MM.1S (cell line): ENCODE data around the gene NR2E1.

ENCODE experiments used
- DNase-seq: peaks from one replicate; pipeline ENCODE4 v3.0.0-alpha.2; 2015
- H2AFZ ChIP-seq: fragments of 300-600 bp; sonication (generic); 2 replicates; pipeline ENCODE4 v1.6.0; 2016; ENCODE audit warnings: antibody characterized with exemption, low read length
- H3F3A ChIP-seq: fragments of 300-600 bp; sonication (generic); 2 replicates; pipeline ENCODE4 v1.6.1; 2016; ENCODE audit warnings: mild to moderate bottlenecking, antibody characterized with exemption, low read length, moderate library complexity, mixed read lengths; ENCODE audit not compliant: insufficient read depth
- H3K27ac ChIP-seq: fragments of 300-600 bp; sonication (generic); 2 replicates; pipeline ENCODE4 v1.5.1; 2016; ENCODE audit warnings: mild to moderate bottlenecking, low read length
- H3K27me3 ChIP-seq: fragments of 300-600 bp; sonication (generic); replicated peaks from 2 replicates; pipeline ENCODE4 v1.6.0; 2016; ENCODE audit warnings: low read length; ENCODE audit not compliant: insufficient read depth
- H3K36me3 ChIP-seq: fragments of 300-600 bp; sonication (generic); replicated peaks from 2 replicates; pipeline ENCODE4 v1.6.1; 2016; ENCODE audit warnings: mild to moderate bottlenecking, low read length, mixed read lengths; ENCODE audit not compliant: insufficient read depth
- H3K4me1 ChIP-seq: fragments of 300-600 bp; sonication (generic); 2 replicates; pipeline ENCODE4 v1.6.1; 2016; ENCODE audit warnings: low read length, mixed read lengths
- H3K4me2 ChIP-seq: fragments of 300-600 bp; sonication (generic); 2 replicates; pipeline ENCODE4 v1.6.0; 2016; ENCODE audit warnings: low read depth, low read length
- H3K4me3 ChIP-seq: fragments of 300-600 bp; sonication (generic); 2 replicates; pipeline ENCODE4 v1.5.1; 2016; ENCODE audit warnings: low read length, mixed read lengths
- H3K79me2 ChIP-seq: fragments of 300-600 bp; sonication (generic); 2 replicates; pipeline ENCODE4 v1.6.1; 2016; ENCODE audit warnings: mixed run types, low read length, mixed read lengths
- H3K9ac ChIP-seq: fragments of 300-600 bp; sonication (generic); 2 replicates; pipeline ENCODE4 v1.6.1; 2016; ENCODE audit warnings: low read length, mixed read lengths
- H3K9me2 ChIP-seq: fragments of 300-600 bp; sonication (generic); replicated peaks from 2 replicates; pipeline ENCODE4 v1.6.1; 2016; ENCODE audit warnings: mild to moderate bottlenecking, low read length, mixed read lengths; ENCODE audit not compliant: insufficient read depth
- H3K9me3 ChIP-seq: fragments of 300-600 bp; sonication (generic); replicated peaks from 2 replicates; pipeline ENCODE4 v1.6.1; 2016; ENCODE audit warnings: mild to moderate bottlenecking, low read length, mixed read lengths; ENCODE audit not compliant: insufficient read depth
- H4K20me1 ChIP-seq: fragments of 300-600 bp; sonication (generic); 2 replicates; pipeline ENCODE4 v1.6.1; 2016; ENCODE audit warnings: mild to moderate bottlenecking, low read length, moderate library complexity, mixed read lengths; ENCODE audit not compliant: insufficient read depth
- EZH2 ChIP-seq: fragments of 300-600 bp; sonication (generic); optimal IDR thresholded peaks from 2 replicates; pipeline ENCODE3; 2017; ENCODE audit warnings: low read depth, mild to moderate bottlenecking, antibody characterized with exemption, low read length, mixed read lengths
- EZH2phosphoT487 ChIP-seq: fragments of 300-600 bp; sonication (generic); IDR thresholded peaks from 2 replicates; pipeline ENCODE4 v1.6.1; 2018; ENCODE audit warnings: antibody characterized with exemption, low read length
- TF ChIP-seq, protein P1 (sequence below): fragments of 300-600 bp; sonication (generic); IDR thresholded peaks from 2 replicates; pipeline ENCODE4 v1.5.1; 2016; ENCODE audit warnings: antibody characterized with exemption, low read length, mixed read lengths

The NR2E1 gene

DNA sequence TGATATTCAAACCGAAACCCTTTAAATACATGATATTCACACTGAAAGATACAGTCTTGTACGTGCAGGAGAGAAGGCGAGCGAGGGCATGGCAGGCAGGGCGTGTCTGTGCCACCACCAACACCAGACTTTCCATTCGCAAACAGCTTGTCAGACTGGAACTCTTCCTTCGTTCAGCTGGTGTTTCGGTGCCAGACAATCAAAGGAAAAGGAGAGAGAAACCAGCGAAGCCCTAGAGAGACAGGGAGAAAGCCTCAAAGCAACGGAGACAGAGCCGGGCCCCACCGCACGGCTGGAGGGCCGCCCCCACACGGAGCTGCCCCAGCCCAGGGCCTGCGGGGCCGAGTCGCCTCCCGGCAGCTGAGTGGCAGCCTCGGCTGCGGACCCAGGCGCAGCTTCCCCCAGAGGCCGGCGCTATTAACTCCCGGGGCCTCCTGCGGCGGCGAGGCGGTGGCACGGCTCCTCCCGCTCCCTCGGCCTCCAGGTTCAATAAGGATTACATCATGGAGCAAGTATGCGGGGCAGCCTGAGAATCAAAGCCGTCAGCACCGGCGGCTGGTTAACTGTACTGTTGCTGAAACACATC lies 32.1 kb upstream of the NR2E1 start:
- DNase-seq = no peak
- no peak overlapping the region for H2AFZ ChIP-seq

DNA sequence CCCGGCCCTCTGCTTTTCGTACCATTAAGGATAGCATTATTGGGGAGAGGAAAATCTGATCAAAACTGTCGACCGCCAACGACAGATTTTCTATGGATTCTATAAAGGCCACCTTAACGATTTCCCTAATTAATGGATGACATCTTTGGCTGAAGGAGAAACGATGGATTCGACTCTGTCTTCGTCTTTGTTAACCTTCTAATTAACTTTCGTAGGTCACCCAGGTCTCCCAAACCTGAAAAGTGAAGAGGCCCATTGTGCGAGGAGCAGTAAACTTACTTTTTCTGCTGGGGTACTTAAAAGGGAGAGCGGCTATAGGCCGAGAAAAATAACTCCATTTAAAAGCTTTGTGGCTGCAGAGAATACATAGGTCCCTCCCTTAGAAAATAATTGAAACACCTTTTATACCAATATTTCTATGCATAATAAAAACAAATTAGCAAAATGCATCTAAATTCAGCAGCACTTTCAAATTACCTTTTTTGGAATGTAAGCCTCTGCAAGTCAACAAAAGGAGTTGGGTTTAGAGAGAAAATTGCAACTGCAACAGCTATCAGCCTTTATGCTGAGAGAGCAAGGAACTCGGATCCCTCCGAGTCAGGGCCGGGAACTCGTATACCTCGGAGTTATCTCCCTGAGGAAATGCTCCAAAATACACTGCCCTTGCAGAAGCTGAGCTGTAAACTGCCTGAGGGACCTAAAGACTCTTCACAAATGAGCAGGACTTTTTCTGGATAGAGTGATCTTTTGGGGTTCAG lies 31.4 kb upstream of the NR2E1 start:
- no peaks in the 10 kb centered on the region for H3K27me3 ChIP-seq
- H2AFZ ChIP-seq = no peak overlapping the region
- no peak for DNase-seq
- no peaks in the 10 kb centered on the region for H3K36me3 ChIP-seq
- no peak overlapping the region for H3K4me3 ChIP-seq
- H3K9me2 ChIP-seq = no peaks in the 10 kb centered on the region
- TF ChIP-seq, protein P1, sequence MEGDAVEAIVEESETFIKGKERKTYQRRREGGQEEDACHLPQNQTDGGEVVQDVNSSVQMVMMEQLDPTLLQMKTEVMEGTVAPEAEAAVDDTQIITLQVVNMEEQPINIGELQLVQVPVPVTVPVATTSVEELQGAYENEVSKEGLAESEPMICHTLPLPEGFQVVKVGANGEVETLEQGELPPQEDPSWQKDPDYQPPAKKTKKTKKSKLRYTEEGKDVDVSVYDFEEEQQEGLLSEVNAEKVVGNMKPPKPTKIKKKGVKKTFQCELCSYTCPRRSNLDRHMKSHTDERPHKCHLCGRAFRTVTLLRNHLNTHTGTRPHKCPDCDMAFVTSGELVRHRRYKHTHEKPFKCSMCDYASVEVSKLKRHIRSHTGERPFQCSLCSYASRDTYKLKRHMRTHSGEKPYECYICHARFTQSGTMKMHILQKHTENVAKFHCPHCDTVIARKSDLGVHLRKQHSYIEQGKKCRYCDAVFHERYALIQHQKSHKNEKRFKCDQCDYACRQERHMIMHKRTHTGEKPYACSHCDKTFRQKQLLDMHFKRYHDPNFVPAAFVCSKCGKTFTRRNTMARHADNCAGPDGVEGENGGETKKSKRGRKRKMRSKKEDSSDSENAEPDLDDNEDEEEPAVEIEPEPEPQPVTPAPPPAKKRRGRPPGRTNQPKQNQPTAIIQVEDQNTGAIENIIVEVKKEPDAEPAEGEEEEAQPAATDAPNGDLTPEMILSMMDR = no peak
- TF ChIP-seq EZH2 = no peak
- TF ChIP-seq EZH2phosphoT487 = no peak
- H3K27ac ChIP-seq = no peak overlapping the region
- no peaks in the 10 kb centered on the region for H4K20me1 ChIP-seq
- no peaks in the 10 kb centered on the region for H3K79me2 ChIP-seq
- H3F3A ChIP-seq = no peaks in the 10 kb centered on the region
- H3K4me2 ChIP-seq = no peak overlapping the region
- no peaks in the 10 kb centered on the region for H3K9me3 ChIP-seq
- no peak overlapping the region for H3K9ac ChIP-seq
- no peaks in the 10 kb centered on the region for H3K4me1 ChIP-seq

More for the DNA sequence above, 32.1 kb upstream of the NR2E1 start:
- Histone ChIP-seq H3K27ac (no peak overlapping the region), H3K79me2 (no peaks in the 10 kb centered on the region), H3K36me3 (no peaks in the 10 kb centered on the region), H3K9me3 (no peaks in the 10 kb centered on the region), H3K4me2 (peak overlapping the region; percentile 27; the same call in 1 of the 2 replicates), H4K20me1 (no peaks in the 10 kb centered on the region), H3K4me1 (no peaks in the 10 kb centered on the region), H3F3A (no peaks in the 10 kb centered on the region), H3K4me3 (peak overlapping the region; percentile 19; the same call in 1 of the 2 replicates), H3K9ac (no peak overlapping the region), H3K27me3 (no peaks in the 10 kb centered on the region), H3K9me2 (no peaks in the 10 kb centered on the region)
- TF ChIP-seq EZH2phosphoT487 (no peak), EZH2 (no peak)
- TF ChIP-seq, protein P1 = no peak

DNA sequence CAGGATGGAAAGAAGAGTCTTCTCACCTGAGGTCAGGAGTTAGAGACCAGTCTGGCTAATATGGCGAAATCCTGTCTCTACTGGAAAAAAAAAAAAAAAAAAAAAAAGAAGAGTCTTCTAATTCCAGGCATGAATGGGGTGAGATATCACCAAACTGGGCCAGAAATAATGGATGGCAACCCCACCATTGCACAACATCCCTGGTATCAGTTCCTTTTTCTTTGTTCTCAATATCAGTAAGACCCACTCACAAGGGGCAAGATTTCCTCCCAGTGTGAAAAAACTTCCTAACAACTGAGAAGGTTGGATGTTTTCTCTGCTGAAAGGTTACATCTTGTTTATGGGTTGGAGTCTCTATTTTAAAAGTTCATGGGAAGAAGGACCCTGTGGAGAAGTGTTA lies 23.6 kb upstream of the NR2E1 start:
- no peak overlapping the region for H3K27ac ChIP-seq
- no peaks in the 10 kb centered on the region for H3K9me2 ChIP-seq
- H3K9me3 ChIP-seq = no peaks in the 10 kb centered on the region
- H2AFZ ChIP-seq = no peak overlapping the region
- no peaks in the 10 kb centered on the region for H3F3A ChIP-seq
- TF ChIP-seq EZH2 = no peak
- TF ChIP-seq EZH2phosphoT487 = no peak
- TF ChIP-seq, protein P1 = no peak
- no peak for DNase-seq
- H3K4me1 ChIP-seq = no peaks in the 10 kb centered on the region
- no peaks in the 10 kb centered on the region for H3K27me3 ChIP-seq
- H3K9ac ChIP-seq = no peak overlapping the region
- no peak overlapping the region for H3K4me3 ChIP-seq
- H4K20me1 ChIP-seq = no peaks in the 10 kb centered on the region
- no peaks in the 10 kb centered on the region for H3K36me3 ChIP-seq
- no peaks in the 10 kb centered on the region for H3K79me2 ChIP-seq
- H3K4me2 ChIP-seq = no peak overlapping the region
